ENCODE measurements around the gene MRPL14.

GRCh38 chr6:44132476-44132875 is 5.2 kb upstream of the MRPL14 start:
- TF ChIP-seq CTCF (optimal IDR thresholded peaks at IDR 0.05 in 1 of 3, IDR thresholded peaks at IDR 0.05 in 1 of 3, conservative IDR thresholded peaks at IDR 0.05 in 1 of 3; ENCODE audit: extremely low read depth in 1 of 3, insufficient read depth in 2 of 3, low read length in 3 of 3) (no peak), EZH2 (IDR thresholded peaks at IDR 0.05; ENCODE audit: low read length) (no peak)
